Stimulated activated CD8-positive, alpha-beta memory T cell treated with anti-CD3 and anti-CD28 coated beads, Interleukin-12 subunit alpha, Interleukin-12 subunit beta, amount 100 ng/mL, for 4 hours (primary cell): ENCODE data around the gene ZBTB43.
A peak's percentile ranks its signal among the peaks of the same experiment; 100 is the strongest.
"Not testable (repeated sequence)": the region's sequence is repeated elsewhere in the genome, so short reads cannot be mapped to it uniquely, and the experiment has no call there.

Experiments used
- DNase-seq: peaks from one replicate; pipeline ENCODE4 v3.0.0-alpha.2; 2020; ENCODE audit warnings: low read depth

ZBTB43 gene

DNA sequence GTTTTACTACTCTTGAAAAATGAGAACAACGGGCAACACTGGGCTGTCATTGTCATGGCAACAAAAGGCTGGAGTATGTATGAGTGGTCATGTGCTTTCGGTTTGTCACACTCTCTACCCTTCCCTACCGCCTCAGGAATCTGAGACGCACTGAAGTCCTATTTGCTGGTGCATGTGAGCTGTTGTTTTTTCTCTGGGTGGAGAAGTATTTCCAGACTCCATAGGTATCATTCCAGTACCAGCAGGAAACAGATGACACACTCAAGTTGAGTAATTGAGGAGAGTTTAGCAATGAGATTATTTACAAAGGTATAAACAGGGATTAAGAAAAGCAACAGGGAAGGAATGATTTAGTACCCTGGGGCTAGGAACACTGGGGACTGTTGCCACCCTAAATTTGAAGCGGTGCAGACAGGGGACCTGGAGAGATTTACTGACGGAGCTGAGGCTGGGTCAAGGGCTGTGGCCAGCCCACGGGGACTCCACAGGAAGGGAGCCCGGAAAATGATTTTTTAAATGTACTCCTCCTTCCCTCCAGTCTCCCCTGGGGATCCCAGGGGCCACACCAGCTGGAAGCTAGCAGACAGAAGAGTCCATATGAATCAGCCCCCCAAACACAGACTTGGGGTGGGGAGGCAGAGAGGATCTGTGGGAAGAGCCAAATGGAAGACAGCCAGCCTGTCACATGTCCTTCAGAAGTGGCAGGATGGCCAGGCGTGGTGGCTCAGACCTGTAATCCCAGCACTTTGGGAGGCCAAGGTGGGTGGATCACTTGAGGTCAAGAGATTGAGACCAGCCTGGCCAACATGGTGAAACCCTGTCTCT, 13.2 kb upstream of the ZBTB43 start:
- DNase-seq, result no peak

DNA sequence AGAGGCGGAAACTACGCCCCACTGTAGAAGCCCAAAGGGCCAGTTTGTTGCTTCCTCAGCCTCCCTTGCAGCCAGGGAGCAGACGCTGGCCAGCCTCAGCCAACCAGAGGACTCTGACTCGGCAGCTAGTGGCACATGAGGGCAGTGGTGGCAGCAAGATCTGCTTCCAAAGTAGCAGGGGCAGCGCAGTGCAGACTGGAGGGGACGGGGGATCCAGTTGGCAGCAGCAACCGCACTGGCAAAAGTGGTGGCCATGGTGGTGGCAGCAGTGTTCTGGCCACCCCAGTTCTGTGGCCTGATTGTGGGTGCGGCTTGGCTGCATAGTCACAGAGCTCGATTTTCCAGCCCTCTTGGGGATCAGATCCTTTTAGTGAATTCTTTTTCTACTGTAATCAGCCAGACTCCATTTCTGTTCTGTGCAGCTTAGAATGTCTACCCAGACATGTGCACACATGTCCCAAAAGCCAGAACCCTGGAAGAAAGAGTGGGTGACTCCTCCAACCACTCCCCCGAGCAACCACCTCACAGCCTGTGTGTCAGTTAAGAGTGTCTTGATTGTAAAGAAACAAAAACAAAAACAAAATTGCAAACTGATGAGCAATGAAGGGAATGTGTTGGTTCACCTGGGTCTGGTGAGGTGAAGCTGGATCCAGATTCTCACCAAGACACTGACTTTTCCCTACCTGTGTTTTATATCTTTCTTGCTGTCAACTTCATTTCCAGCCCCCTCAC, 11.0 kb upstream of the ZBTB43 start:
- DNase-seq, result no peak

DNA sequence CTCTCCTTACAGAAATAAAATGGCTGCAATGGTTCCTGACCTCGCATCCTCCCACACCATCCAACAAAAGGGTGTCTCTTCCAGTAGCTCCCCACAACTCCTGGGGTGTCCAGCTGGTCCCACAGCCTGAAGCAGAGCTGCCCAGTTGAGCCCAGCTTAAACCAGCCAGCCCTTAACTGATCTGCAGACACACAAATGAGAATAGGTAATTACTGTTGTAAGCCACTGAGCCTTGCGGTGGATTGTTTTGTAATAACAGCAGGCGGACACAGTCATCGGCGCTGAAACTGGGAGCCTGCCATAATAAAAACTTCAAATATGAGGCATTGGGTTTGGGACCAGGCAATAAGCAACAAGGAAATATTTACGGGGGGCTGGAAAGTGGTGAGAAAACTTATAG, 10.4 kb upstream of the ZBTB43 start:
- DNase-seq, result no peak

DNA sequence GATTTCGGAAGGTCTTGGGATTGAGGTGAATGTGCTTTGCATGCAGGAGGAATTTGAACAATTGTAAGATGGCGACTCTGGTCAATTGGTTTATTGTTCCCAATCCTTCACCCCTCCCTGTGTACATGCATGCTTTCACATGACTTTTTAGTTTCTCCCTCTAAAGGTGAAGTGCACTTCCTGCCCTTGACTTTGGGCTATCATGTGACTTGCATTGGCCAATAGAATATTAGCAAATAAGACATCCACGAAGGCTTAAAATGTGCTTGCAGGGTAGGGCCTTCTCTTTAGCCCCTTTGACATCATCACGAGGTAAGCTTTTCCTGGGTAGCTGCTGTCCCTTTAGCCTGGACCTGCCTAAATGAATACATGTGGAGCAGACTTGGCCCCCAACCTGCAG, 8.1 kb upstream of the ZBTB43 start:
- no peak for DNase-seq

DNA sequence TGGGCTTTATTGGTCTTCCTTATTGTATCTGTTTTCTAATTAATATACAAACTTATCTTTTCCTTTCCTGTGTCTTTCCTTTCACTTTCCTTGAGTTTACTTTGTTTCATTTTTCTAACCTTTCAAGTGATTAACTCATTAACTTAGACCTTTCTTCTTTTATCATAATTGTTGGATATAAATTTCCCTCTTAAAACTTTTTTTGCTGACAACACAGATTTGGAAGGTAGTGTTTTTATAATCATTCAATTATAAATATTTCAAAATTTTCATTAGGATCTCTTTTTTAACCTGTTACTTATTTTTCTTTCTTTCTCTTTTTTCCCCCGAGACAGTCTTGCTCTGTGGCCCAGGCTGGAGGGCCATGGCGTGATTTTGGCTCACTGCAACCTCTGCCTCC, 6.9 kb upstream of the ZBTB43 start:
- DNase-seq, result no peak

DNA sequence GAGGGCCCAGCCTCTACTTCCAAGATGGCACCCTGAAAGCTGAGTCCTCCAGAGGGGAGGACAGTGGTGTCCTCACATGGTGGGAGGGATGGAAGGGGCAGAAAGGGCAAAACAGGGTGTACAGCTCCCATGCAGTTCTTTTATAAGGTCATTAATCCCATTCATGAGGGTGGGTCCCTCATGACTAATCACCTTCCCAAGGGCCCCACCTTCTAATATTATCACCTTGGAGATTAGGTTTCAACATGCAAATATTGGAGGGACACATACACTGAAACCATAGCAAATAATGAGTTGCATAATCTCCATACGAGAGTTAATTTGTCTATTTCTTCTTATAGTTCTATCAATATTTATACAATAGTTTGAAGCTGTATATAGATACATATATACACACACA, 5.8 kb upstream of the ZBTB43 start:
- DNase-seq, result no peak

DNA sequence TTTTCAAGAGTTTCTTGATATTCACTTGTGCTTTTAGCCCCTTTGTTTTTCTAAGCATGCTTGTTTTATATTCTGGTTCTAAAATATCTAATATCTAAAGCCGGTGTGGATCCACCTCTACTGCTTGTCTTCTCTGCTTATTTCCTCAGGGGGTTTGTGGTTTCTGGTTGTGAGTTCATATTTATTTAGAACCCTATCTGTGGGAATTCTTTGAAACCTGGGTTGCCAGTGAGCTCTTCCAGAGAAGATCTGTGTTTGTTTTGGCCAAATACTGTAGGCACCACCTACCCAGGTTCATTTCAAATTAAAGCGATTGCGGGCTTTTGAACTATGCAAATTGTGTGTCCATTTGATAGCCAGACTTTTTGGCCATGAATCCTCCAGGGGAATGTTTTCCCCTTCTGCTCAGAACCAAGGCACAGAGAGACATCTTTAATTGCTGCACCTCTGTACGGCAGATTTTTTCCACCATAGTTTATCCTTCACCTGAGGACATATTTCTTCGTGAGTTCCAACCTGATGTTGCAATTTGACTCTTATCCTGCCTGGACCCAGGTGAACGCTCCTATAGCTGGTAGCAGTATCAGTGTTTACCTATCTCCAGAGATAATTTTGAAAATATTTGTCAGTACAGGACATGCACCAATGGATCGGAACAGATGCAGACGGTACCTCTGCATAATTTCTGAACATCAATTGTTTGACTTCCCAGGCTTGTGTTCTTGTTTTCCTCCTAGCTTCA, 2.4 kb upstream of the ZBTB43 start:
- no peak for DNase-seq

DNA sequence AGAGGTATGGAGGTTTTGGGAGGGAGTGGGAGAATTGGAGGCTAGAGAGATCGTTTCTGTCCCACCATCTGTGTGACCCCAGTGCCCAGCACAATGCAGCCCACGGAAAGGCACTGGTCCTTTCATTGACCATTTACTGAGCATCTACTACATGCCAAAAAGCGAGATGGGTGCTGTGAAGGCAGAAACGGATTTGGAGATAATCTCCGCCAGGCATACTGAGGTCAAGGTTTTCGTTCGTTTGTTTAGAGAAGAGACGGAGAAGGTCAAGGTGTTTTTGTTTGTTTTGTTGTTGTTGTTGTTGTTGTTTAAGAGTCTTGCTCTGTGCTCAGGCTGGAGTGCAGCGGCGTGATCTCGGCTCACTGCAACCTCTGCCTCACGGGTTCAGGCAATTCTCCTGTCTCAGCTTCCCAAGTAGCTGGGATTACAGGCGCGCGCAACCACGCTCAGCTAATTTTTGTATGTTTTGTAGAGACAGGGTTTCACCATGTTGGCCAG, 593 bp upstream of the ZBTB43 start:
- DNase-seq, result no peak

DNA sequence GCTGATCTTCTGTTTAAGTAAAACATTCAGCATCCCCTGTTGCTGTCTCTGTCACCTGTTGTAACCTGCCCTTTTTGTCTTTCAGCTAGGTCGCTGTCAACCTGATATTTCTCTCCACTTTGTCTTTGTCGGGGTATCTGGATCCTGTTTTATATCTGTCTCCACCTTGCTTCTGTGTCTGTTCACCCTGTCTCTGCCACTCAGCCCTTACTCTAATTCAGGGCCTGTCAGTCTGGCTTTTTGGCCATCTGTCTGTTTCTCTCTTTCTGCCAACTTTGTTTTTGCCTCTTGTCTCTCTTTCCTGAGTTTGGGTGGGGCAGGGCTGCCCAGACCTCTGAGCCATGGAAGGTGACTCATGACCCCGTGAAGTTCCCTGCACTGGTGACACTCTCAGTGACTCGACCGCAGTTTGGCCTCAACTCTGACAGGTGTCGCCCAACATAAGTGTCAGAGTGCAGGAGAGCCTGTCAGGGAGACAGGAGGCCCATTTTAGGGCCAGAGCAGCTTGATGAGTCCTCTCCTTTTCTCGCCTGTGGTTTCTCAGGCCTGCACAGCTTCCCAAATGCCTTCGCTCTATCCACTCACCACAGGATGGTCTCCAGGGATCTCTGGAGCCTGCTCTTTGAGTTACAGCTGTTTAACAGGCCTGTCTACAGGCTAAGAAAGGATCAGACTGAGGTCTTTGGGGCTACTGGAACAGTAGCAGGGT, 868 bp downstream of the ZBTB43 start:
- DNase-seq, result peak; percentile 62

DNA sequence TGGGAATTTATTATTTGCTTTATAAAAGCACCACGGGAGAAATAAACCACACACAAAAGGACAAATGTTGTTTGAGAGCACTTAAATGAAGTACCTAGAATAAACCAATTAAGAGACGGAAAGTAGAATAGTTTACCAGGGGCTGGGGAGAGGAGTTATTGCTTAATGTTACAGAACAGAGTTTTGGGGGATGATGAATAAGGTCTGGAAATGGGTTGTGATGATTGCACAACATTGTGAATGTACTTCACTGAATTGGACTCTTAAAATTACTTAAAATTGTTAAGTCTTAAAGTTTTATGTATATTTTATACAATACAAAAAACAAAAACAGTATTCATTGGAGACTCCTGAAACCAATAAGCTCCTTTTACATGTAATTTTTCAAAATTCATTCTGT, 1.5 kb downstream of the ZBTB43 start:
- no peak for DNase-seq

DNA sequence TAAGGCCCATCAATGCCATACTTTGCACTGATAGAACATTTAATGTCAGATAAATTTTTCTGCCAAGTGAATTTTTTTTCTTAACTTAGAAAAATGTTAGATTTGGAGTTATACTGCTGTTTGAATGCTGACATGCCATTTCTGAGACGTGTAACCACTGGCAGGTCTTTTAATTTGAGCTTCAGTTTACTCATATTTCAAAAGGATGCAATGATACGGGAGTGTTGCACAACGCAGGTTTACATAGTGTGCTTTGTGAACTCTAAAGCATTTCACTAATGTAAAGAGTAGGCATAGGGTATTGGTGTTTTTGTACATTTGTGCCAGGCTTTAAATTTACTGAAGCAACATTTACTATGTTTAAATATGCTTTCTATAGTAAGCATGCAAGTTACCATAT, 4.2 kb downstream of the ZBTB43 start:
- DNase-seq, result no peak

DNA sequence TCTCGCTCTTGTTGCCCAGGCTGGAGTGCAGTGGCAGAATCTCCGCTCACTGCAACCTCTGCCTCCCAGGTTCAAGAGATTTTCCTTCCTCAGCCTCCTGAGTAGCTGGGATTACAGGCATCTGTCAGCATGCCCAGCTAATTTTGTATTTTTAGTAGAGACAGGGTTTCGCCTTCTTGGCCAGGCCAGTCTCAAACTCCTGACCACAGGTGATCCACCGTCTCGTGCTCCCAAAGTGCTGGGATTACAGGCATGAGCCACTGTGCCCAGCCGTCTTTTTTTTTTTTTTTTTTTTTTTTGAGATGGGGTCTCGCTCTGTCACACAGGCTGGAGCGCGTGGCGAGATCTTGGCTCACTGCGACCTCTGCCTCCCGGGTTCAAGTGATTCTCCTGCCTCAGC, 5.4 kb downstream of the ZBTB43 start:
- not testable (repeated sequence) for DNase-seq

DNA sequence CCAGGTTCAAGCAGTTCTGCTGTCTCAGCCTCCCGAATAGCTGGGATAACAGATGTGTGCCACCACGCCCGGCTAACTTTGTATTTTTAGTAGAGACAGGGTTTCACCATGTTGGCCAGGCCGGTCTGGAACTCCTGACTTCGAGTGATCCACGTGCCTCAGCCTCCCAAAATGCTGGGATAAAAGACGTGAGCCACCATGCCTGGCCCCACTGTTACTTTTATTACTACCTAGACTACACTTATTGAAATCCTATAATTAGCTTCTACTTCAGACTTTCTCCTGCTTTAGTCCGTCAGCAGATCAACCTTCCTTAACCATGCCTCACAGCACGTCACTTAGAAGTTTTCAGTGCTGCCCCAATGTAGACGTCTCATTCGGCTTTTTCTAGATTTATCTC, 8.2 kb downstream of the ZBTB43 start:
- no peak for DNase-seq

DNA sequence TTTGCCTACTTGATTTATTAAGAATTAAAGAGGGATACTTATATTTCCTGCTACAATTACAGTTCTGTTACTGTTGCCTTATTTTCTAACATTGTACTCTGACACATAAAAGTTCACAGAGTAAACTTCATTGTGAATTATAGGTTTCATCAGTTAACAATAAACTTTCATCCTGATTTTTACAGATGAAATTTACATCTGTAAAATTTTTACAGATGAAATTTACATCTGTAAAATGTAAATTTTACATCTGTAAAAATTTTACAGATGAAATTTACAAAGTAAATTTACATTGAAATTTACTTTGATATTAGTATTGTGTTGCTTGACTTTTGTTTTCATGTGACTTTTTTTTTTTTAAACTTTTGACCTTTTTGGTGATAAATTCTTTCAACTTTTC, 9.3 kb downstream of the ZBTB43 start:
- DNase-seq, result no peak

DNA sequence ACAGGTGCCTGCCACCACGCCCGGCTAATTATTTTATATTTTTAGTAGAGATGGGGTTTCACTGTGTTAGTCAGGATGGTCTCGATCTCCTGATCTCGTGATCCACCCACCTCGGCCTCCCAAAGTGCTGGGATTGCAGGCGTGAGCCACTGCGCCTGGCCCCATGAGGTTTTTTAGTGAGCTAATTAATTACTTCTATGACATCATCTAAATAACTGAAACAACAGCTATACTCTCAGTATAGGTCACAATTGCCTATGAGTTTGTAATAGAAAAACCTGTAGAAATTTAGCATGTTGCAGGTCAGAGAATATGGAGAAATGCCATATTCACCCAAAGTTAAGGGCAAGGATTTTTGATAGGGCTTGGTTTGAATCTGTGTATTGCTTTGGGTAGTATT, 12.8 kb downstream of the ZBTB43 start:
- not testable (repeated sequence) for DNase-seq

DNA sequence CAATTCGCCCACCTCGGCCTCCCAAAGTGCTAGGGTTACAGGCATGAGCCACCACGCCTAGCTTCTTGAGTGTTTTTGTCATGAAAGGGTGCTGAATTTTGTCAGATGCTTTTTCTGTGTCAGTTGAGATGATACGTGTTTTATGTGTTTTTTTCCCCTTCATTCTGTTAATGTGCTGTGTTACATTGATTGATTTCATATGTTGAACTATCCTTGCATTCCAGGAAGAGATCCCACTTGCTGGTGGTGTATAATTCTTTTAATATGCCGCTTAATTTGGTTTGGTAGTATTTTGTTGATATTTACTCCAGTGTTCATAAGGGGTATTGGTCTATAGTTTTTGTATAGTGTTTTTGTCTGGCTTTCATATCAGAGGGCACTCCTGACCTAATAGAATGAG, 13.6 kb downstream of the ZBTB43 start:
- no peak for DNase-seq

DNA sequence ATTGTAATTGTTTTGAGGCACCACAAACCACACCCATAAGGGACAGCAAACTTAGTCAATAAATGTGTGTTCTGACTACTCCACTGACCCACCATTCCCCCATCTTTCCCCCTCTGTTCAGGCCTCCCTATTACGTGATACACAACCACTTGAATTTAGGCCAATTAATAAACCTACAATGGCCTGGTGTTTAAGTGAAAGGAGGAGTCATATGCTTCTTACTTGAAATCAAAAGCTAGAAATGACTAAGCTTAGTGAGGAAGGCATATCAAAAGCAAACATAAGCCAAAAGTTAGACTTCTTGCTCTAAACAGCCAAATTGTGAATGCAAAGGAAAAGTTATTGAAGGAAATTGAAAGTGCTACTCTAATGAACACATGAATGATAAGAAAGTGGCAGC, 14.6 kb downstream of the ZBTB43 start:
- no peak for DNase-seq

DNA sequence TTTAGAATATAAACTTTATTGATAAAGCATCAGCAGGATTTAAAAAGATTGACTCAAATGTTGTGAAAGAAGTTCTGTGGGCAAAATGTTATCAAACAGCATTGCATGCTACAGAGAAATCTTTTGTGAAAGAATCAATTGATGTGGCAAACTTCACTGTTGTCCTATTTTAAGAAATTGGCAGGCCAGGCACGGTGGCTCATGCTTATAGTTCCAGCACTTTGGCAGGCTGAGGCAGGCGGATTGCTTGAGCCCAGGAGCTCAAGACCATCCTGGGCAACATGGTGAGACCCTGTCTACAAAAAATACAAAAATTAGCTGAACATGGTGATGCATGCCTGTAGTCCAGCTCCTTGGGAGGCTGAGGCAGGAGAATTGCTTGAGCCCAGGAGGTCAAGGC, 17.4 kb downstream of the ZBTB43 start:
- no peak for DNase-seq

DNA sequence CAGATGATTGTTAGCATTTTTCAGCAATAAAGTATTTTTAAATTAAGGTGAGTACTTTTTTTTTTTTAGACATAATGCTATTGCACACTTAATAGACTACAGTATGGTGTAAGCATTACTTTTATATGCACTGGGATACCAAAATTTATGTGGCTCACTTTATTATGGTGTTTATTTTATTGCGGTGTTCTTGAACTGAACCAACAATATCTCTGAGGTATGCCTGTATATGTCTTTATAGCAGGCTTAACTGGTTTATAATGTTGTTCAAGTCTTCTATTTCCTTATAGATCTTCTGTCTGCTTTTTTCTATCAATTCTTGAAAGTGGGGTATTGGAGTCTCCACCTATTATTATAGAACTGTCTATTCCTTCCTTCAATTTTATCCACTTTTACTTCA, 18.0 kb downstream of the ZBTB43 start:
- no peak for DNase-seq

DNA sequence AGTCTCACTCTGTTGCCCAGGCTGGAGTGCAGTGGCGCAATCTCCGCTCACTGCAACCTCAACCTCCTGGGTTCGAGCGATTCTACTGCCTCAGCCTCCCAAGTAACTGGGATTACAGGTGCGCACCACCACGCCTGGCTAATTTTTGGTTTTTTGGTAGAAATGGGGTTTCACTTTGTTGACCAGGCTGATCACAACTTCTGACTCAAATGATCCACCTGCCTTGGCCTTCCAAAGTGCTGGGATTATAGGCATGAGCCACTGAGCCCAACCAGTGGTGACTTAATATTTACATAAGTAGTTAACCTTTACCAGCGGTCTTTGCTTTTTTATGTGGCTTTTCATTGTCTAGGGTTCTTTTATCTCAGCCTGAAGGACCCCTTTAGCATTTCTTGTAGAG, 19.2 kb downstream of the ZBTB43 start:
- not testable (repeated sequence) for DNase-seq

DNA sequence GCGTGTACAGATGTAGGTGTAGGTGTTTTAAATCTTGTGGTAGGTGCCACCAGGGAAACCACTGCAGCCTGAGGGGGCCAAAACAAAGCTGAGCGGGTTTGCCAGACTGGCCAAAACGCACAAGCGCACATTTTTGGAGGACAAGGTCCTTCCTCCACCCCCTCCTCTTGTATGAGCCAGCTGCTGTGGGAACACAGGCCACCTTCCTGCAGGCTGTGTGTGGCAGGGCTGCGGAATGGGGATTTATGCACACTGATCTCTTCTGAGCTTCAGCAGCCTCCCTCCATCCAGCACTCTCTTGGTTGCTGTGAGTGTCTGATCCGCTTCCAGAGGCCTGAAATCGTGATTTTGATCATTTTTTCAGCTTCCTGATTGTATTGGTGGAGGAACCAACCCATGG, 22.4 kb downstream of the ZBTB43 start:
- DNase-seq, result no peak

DNA sequence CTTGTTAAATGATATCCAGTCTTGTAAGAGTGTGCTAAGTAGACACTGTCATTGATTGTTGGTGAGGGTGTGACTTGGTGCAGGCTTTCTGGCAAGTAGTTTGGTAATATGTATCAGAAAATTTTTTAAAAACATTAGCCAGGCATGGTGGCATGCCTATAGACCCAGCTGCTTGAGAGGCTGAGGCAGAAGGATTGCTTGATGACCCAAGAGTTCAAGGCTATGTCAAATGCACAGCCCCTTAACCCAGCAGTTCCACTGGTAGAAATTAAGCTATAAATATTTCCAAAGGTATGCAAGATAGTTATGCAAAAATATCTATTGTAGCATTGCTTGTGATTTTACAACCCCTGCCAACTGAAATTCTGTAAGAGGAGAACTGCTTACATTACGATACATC, 24.2 kb downstream of the ZBTB43 start:
- no peak for DNase-seq
